GM12801 (cell line): ENCODE data around the gene ABI1.

Experiments
- TF ChIP-seq, protein P1 (sequence below): IDR thresholded peaks from one replicate; pipeline ENCODE4 v1.5.1; 2011; ENCODE audit warnings: control low read depth; ENCODE audit not compliant: insufficient read length; ENCODE audit errors: extremely low read depth

Gene ABI1

DNA sequence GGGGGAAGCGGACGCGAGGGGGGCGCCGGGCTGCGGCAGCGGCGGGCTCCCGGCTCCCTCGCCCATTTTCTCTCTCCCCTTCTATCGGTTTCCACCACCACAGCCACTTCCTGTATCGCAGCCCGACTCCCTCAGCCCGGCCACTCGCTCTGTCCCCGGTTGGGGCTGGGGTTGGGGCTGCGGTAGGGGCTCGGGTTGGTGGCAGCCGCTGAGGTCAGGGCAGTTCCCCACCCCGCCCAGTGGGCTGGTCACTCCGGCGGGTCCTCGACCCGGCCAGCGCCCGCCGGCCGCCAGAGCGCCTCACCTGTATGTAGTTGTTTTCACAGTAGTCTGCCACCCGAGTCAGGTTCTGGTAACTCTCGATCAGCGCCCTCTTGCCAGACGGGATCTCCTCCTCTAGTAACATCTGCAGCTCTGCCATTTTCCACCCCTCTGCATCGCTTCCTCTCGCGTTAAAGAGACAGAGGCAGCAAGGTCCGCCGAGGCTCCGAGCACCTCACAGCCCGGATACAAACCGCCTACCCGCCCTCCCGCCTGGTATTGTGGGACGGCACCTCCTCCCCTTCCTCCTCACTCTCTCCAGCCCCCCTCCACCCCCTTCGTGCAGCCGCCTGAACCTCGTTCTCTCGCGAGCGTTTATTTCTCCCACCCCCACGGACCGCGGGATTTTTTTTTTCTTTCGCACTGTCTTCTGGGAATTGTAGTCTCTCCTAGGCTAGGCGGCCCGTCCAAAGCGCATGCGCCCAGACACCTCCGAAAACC is at the start of gene ABI1:
Gene ABI1, minus strand, starts transcription at position 516 of the 762 bp plus-strand sequence. Its CDS starts 95 bp downstream, at position 421.
- TF ChIP-seq, protein P1, sequence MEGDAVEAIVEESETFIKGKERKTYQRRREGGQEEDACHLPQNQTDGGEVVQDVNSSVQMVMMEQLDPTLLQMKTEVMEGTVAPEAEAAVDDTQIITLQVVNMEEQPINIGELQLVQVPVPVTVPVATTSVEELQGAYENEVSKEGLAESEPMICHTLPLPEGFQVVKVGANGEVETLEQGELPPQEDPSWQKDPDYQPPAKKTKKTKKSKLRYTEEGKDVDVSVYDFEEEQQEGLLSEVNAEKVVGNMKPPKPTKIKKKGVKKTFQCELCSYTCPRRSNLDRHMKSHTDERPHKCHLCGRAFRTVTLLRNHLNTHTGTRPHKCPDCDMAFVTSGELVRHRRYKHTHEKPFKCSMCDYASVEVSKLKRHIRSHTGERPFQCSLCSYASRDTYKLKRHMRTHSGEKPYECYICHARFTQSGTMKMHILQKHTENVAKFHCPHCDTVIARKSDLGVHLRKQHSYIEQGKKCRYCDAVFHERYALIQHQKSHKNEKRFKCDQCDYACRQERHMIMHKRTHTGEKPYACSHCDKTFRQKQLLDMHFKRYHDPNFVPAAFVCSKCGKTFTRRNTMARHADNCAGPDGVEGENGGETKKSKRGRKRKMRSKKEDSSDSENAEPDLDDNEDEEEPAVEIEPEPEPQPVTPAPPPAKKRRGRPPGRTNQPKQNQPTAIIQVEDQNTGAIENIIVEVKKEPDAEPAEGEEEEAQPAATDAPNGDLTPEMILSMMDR = no peak

DNA sequence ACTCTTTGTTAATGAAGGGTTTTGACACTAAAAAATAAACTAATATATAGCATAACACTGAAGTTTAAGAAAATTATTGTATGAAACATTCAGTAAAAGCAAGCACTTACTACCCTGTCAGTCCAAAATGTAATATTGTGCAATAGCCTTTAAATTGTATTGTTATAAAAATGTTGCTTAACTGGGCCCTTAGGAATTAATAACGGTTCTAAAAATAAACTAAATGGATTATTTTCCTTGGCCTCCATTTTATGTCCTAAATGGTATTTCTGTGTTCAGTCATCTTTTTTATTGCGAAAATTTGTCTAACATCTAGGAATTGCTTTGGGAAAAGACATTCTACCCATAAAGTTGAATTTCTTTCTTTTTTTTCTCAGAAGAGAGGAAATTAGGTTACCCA is 49.0 kb upstream of the ABI1 start:
- TF ChIP-seq, protein P1 = no peak

GRCh38 chr10:26903431-26904217 is 42.9 kb upstream of the ABI1 start:
- TF ChIP-seq, protein P1 = no peak

GRCh38 chr10:26890956-26891355 is 30.2 kb upstream of the ABI1 start:
- TF ChIP-seq, protein P1 = no peak

- TF ChIP-seq, protein P1 = no peak
Observed at GRCh38 chr10:26887611-26888215, 27.0 kb upstream of the ABI1 start.

- TF ChIP-seq, protein P1 = no peak
Observed at GRCh38 chr10:26881600-26882331, 21.0 kb upstream of the ABI1 start.

- TF ChIP-seq, protein P1 = no peak
Observed at GRCh38 chr10:26879744-26880143, 19.0 kb upstream of the ABI1 start.
